T-helper 1 cell (primary cell): Measurements from ENCODE around the gene NTM.
"Not testable (repeated sequence)": the region's sequence is repeated elsewhere in the genome, so short reads cannot be mapped to it uniquely, and the experiment has no call there.

Source experiments
- DNase-seq, 5 donors: peaks; one replicate each; pipeline ENCODE4 v3.0.0-alpha.2; 2012 to 2020

Gene NTM

DNA sequence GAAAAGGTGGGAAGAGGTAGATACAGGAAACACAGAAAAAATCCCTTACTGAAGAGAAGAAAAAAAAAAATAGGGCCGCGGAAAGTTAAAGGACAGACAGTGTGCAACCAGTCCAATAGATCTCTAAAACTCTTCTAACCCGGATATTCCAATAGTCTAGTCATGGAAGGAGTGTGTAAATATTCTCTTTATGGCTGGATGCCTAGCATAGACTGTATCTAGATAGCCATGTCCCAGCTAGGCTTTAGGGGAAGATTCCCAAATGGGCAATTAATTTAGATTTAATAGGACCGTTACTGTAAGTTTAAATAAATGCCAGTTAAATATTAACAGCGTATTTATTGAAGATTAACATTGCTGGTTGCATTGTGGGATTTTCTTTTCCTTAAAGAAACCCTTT lies 532.7 kb downstream of the NTM start:
- no peak for DNase-seq

DNA sequence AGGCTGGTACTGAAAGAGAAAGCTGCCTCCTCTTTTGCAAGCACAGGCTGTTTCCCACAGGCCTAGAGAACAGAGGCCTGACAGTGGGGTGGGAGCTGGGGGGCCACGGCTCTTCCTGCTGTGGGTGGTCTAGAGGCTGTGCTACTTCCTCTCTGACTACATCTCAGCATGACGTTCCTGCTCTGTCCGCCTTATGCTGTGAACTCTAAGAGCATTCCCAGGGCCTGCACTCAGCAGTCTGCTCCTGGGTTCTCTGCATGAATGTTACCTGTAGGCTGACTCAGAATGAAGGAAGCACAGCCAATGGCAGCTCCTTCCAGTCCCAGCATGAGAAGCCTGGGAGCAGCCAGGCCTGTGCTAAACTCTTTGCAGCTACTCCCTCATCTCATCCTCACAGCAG lies 534.3 kb downstream of the NTM start:
- DNase-seq, result no peak

DNA sequence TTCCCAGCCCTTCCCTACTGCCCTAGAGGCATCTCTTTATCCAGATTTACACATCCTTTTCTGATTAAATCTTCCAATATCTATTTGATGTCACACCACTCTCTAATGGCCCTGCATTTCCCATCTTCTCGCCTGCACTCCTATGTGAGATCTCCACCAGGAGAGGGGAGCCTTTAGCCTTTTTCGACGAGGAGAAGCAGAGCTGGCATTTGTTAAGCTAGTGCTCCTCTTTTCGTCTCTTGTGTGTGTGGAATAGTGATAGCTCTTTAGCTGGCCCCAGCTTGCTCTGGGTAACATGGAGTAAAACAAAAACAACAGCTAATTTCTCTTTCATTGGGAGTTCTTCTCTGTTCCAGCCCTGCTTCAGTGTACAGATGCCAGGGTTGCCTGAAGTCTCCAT lies 536.5 kb downstream of the NTM start:
- DNase-seq, result no peak

DNA sequence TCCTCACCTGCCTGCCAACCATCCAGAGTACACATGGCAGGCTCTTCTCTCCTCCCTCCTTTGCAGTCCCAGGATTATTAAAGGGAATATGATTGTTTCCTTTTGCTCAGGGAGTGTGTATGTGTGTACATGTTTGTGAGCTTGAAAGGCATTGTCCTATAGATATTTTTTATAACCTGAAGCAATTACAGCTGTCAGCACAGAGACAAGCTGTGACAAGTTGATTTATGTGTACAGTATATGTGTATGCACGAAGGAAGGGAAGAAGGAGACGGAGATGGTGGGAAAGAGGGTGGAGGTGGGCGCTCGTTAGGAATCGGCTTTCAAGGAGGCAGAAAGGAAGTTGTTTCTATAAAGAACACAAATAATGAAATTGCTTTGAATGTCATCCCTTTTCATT lies 537.0 kb downstream of the NTM start:
- no peak for DNase-seq

DNA sequence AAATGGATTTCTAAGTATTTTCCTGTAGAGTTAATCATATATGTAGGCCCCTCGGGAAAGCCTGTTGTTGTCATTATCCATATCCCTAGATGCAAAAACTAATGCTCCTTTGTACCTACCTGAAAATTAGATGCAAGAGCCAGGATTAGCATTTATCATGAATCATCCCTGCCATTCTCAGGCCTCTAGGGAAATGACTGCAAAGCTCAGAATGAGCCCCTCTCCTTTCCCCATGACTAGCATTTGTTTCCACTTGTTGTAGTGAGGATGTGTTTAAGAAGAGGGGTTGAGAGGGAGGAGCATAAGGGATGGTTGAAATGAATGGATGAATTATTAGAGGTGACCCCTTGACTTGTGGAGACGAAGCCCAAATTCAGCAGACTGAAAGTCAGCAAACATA lies 537.9 kb downstream of the NTM start:
- no peak for DNase-seq

DNA sequence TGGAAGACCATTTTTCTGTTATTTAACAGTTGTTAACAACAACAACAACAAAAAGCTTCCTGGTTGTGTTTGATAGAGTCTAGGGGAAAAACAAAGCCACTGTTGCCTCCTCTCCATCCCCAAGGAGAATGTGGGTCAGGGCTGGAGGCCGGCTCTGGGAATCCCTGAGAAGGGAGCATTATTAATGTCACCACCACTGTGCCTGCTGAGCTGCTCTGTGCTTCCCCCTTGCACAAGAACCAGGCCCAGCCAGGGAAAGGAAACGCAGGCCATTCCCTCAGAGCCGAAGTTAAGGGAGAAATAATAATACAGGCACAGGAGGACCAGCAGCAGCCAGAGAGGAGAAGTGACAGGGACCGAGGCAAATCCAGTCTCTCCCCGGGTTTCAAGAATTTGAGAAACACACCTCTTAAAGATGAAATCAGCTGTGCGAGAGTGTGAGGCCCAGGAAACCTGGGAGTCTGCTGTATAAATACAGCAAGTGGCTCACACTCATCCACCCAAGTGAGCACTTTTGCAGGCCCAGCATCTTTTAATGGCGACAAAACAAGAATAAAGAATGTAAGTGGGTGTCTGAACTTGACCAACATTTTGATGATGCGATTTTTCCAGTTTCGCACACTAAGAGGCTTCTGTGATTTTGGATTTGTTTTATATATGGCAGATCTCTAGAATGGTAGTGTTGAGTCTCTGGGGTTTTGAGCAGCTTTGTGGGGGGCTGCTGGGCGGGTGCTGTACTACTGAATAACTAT lies 539.2 kb downstream of the NTM start:
- no peak for DNase-seq

DNA sequence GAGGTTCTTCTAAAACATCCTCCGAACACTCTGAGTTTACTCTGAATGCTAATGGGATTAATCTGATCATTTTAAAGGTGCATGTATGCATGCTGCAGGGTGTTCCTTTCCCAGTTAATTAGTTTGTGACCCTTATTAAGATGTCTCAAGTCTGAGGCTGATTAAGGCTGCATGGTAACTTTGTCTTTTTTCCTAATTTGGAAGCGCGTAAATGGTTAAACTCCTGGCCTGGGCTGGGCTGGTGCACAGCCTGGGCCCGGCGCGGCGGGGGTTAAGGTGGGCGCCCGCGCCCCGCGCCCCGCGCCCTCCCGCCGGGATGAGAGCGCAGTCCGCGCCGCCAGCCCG lies 539.7 kb downstream of the NTM start:
- DNase-seq, result no peak

DNA sequence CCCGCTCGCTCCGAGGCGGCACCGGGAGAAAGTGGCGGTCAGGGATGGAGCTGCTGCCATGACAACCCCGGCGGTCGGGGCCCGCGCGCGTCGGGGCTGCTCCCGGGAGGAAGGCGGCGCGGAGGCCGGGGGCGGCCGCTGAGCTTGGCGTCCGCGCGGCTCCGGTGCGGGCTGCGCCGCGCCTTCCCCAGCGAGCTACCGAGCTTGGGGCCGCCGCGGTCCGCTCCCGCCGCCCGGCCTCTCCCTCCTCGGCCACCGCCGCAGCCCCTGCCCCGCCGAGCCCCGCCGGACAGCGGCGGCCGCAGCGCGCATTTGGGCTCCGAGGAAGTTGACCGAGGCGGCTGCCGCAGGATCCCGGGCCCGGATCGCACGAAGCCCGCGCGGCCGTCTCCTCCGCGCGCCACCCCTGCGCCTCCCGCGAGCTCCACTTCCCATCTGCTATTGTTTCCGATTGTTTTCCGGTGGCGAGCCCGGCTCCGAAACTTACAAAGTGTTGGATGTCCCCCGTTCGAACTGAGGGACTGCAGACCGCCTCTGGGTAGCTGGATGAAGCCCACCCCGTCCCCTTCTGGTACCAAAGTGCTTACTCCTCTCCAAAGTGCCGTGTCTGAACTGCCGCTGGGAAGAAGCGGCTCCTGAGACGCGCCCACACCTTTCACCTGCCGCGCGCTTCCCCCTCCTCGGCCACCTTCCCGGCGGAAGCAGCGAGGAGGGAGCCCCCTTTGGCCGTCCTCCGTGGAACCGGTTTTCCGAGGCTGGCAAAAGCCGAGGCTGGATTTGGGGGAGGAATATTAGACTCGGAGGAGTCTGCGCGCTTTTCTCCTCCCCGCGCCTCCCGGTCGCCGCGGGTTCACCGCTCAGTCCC lies 540.3 kb downstream of the NTM start:
- no peak for DNase-seq

DNA sequence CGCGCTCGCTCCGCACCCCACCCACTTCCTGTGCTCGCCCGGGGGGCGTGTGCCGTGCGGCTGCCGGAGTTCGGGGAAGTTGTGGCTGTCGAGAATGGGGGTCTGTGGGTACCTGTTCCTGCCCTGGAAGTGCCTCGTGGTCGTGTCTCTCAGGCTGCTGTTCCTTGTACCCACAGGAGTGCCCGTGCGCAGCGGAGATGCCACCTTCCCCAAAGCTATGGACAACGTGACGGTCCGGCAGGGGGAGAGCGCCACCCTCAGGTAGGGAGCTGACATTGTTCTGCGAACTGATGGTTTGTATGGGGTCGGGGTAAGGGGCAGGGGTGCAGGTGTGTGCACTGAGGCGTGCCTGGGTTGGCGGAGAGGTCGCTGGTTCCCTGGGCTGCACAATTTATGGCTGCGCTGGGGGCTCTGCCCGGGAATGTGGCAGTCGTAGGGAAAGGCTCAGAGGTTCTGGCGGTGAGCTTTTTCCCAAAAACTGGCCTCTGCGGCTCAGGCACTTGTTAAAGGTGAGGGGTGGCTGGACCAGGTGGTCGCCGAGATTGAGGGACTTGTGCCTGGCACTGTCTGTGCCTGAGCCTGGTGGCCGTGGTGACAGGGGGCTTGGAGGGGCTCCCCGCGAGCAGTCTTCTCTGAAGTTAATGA lies 541.1 kb downstream of the NTM start:
- not testable (repeated sequence) for DNase-seq

DNA sequence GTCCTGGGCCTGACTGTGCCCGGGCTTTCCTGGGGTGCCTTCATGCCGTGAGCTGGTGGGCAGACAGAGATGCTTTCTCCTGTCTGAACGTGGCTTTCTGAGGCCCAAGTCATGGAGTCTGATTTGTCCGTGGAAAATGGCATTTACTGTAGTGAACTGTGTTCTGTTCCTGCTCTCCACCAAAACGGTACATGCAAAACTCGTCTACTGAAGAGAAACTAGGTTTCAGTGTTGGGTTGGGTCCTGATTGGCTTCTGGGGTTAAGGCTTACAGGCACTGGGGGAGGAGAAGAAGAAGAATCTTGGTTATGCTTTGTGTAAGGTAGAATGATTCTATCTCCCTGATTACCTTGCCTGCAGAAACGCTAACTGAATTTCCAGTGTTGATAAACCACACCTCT lies 541.7 kb downstream of the NTM start:
- no peak for DNase-seq

DNA sequence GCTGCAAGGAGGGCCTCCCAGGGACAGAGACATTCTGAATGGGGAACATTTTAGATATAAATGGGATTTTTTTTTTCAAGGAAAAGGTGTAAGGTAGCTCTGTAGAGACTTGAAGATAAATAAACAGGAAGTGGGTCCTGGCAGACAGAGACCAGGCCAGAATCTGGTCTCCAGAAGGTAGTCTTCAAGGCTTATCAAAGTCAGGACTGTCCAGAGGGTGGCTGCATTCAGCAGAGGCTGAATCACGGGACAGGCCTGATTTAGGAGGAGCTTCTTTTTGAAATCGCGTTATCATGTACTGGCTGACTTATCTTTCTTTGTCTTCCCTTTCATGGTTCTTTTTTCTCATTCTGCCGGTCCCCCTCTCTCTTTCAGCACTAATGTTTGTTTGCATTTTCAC lies 542.9 kb downstream of the NTM start:
- DNase-seq, result no peak

DNA sequence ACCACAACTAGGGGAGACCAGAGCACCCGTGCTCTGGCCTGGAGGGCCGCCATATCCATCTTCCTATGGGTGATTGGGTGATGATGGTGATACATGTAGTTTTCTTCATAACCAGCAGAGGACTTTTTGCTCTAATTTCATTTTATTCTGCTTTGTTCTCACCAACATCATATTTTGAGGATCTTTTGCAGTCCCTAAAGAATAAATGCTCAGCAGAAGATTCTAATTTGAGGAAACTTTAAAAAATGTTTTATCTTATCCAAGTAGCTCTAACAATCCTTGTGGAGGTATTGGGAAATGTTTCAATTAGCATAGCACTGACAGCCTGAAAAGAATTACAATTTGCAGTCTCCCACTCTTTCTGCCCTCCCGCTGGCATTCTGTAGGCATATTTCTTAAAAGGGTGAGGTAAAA lies 544.0 kb downstream of the NTM start:
- no peak for DNase-seq

DNA sequence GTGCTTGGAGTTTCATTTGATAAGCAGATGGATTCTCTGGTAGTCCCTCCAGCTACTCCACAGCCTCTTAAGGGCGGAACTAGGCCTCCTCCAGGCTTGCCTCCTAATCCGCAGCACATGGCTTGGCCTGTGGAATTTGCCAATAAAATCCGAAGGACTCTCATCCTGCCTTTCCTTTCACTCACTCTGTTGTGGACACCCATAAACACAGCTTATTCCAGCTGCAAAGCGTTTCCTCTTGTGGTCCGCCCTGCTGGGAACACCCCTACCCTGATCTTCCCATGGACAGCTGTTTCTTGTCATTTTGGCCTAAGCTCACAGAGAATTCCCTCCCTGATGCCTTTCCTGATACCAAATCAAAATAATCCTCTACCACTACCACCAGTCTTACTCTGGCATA lies 546.2 kb downstream of the NTM start:
- no peak for DNase-seq

DNA sequence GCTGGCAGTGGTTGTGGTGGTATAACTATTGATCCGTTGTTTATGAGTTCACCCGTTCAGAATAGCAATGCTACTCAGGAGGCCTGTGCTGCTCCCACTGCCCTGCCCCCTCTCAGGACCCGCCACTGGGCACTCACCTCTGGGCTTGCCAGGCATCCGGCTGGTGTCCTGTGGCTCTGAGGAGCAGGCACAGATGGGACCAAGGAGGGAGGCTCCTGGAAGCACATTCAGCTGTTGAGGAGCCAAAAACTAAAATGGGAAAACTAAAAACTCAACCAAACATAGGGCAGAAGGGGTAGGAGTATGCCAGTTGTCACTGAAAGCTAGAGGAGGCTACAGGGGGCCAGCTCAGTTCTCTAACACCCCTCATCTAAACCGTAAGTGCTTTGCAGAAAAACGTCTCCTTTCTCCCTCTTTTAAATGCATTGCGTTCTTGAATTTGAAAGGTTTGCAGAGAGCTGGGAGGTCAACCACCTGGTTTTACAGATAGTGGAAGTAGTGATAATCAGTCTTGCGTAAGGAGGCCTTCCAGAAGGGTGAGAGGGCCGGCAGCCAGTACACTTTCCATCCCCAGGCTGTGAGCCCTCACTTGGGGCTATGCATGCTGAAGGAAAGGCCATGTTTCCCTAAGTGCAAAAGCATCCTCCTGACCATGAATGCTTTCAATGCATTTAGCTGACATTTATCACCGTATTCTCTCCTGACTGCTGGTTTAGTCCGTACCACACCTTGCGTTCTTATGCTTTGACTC lies 547.4 kb downstream of the NTM start:
- no peak for DNase-seq

DNA sequence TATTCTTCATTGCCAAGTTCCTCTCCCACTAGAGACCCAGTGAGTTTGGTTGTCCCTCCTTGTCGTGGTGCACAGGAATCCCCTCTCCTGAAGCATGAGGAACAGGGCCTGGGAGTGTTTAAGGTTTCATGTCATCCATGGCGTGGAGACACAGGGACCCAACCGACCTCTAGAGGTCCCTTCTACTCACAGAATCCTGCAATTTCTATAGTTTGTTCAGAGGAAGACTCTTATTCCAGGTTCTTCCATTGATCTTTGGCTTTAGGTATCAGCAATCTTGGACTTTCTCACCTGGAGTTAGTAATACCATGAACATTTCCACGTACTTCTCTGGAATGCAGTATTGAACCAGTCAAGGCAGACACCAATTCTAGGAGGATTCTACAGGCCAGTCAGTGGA lies 548.2 kb downstream of the NTM start:
- DNase-seq, result no peak

DNA sequence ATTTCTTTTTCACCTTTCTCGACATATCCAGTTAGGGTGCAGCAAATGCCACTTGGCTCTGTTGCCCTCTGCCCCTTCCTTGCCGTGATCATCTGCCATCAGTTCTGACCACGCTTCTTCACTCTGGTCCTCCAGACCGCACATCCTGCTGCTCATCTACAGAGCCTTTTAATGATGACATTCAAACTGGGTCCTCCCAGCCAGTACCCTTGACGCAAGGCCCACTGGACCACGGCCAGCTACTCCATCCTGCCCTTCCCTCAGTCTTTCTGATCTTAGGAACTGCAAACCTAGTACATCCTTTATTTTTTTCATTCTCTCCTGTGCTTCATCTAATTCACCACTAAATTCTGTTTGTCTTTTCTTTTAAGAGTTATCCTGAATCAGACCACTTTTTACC lies 551.8 kb downstream of the NTM start:
- DNase-seq, result no peak

DNA sequence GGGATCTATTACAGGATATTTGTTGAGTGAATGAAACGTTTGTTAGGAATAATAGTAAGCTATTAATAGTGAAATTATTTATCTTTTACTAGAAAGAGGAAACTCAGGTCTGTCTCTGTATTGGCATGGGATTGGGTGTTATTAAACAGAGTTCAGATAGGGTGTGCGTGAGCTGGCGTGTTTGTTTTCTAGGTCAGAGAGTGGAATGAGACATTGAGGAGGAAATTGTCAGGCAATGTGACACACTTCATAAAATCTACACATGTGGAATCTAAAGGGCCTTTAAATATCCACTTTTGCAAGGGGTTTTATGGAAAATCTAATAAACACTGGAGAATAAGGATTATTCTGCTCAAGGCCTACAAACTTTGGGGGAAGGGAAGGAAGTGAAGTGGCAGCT lies 552.9 kb downstream of the NTM start:
- no peak for DNase-seq

DNA sequence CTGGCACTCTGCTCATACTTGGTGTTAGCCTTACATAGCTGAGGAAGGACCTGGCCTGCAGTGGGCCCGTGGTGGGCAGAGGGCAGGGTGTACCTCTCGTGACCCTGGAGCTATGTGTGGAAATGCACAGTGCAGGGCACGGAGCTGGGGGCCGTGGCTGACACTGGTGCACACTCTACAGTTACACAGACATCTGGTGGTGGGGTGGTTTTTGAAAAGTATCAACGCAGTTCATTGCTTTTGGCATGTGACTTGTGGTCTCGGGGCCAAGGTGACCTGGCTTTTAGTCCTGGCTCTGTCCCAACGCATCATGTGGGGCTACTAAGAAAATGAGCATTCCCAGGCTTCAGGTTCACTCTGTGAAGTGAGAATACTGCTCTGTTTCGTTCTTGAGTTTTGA lies 553.6 kb downstream of the NTM start:
- no peak for DNase-seq

DNA sequence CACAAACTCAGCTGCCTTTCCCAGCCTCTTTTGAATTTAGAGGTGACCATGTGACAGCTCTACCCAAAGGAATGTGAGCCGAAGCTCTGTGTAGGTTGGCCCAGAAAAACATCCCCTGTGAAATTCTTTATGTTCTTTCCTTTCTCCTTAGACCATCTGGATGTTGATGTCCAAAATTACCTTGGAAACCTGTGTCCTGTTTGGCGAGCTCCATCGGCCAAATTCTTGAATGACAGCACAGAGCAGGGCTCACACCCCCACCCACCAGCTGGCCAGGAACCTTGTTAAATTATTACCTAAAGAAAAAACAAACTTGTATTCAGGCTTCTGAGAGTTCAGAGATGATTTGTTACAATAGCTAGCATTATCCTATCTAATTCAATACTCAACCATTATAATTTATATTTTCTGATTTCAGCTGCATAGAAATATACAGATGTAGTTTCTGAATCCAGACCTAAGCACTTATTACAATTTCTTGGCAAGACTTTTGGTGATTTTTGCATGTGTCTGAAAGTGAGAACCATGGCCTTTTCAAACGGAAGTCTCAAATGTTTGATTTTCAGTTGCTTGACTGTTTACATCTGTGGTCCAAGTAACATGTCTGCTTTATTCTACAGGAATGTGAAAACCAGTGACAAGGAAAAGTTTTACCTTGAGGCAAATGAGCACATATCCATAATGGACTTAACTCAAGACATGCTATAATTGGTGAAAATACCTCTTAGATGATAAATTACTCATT lies 554.2 kb downstream of the NTM start:
- no peak for DNase-seq

DNA sequence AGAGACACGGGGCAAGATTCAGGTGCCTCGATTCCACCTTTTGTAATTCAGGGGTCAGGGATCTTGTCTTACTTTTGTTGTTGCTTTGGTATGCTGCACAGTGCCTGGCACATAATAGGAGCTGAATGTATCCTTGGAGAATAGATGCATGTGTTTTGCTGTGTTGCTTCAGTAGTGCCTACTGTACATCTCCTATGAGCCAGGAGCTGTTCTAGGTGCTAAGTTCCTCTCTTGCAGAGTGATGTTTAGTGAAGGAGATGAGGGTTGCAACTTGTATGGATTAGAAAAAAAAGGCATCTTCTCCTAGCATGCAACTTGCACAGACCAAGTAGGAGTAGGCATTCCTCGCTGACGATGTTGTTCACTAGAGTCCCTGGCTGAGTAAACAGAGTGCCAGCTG lies 555.4 kb downstream of the NTM start:
- no peak for DNase-seq

DNA sequence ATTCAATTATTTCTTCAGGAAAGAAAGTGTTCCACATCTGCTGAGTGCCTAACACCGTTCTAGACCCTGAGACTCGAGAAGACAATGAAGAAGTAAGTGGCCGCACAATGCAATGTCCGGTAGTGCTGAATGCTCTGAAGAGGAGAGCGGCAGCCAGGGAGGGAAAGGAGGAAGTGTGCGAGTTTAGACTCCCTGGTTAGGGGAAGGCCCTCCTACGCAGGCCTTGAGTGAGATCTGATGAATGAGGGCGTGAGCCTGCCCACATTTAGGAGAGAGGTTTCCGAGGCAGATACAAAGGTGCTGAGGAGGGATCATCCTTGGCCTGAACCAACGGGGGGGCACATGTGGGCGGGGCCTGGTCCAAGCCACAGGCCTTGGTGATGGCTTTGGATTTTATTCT lies 558.6 kb downstream of the NTM start:
- no peak for DNase-seq

DNA sequence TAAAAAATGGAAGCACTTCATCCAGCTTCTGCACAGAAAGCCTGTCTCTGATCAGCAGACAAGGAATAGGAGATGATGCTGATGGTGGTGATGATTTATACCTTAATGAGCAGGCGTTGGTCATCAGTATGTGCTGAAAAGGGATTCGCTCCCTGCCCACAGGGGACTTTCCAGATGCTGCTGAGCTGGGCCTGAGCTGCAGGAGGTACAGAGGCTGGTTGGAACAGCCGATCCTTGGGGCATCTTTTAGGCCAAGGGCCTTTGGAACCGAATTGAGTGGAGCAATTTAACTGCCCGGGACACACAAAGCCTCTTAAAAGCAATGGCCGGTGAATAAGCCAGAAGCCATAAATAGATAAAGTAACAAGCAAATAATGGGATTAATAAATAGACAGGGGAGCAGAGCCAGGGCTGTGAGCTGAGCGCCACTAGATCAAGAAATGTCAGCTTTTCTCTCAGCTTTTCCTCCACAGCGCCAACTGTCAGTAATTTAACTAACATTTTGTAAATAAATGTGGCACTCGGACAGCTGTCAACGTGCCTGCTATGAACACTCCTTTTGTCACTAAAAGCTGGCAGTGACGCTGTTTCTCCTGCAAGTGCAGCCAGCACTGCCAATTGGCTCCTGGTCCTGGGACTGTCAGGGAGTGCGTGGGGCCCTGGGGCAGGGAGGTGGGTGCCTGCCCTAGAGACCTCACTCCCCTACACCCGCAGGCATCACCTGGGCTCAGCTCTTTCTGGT lies 562.3 kb downstream of the NTM start:
- DNase-seq, result no peak
